Breast epithelium (tissue), 3 donors: ENCODE data around the gene ADIRF.
"Not testable (repeated sequence)": the region's sequence is repeated elsewhere in the genome, so short reads cannot be mapped to it uniquely, and the experiment has no call there.

Experiments
- CTCF ChIP-seq, 3 donors: fragments of 450-650 bp; IDR thresholded peaks; one replicate each; pipeline ENCODE4 v1.5.1; 2016 to 2017; ENCODE audit warnings: antibody characterized with exemption in 3 of 3, mild to moderate bottlenecking in 3 of 3, moderate library complexity in 3 of 3
- POLR2A ChIP-seq: fragments of 450-650 bp; IDR thresholded peaks from one replicate; pipeline ENCODE4 v1.6.1; 2016; ENCODE audit warnings: antibody characterized with exemption, mild to moderate bottlenecking, moderate library complexity
- POLR2AphosphoS5 ChIP-seq, 3 donors: sonication (generic); formaldehyde crosslinking; IDR thresholded peaks; one replicate each; pipeline ENCODE4 v1.6.1; 2017; ENCODE audit warnings: antibody characterized with exemption in 3 of 3

GRCh38 chr10:87007124-87007523, 38.8 kb downstream of the ADIRF start:
- TF ChIP-seq CTCF (IDR thresholded peaks at IDR 0.05); POLR2A; POLR2AphosphoS5 (IDR thresholded peaks at IDR 0.05): not testable (repeated sequence)
